SU-DHL-6 (cell line): ENCODE measurements around the gene NUP210.

Experiments
- H2AFZ ChIP-seq: fragments of 200-600 bp; sonication (generic); 2 replicates; pipeline ENCODE4 v1.6.1; 2014; ENCODE audit warnings: low read depth, mild to moderate bottlenecking, moderate library complexity, mixed read lengths, antibody characterized with exemption, low read length; ENCODE audit not compliant: severe bottlenecking
- H3F3A ChIP-seq: fragments of 200-600 bp; shearing (Covaris generic); 2 replicates; pipeline ENCODE4 v1.6.0; 2016; ENCODE audit warnings: antibody characterized with exemption, mild to moderate bottlenecking; ENCODE audit not compliant: insufficient read depth
- H3K27ac ChIP-seq: fragments of 200-600 bp; sonication (generic); 2 replicates; pipeline ENCODE4 v1.5.1; 2016; ENCODE audit warnings: low read depth, mild to moderate bottlenecking, low read length, moderate library complexity, mixed read lengths
- H3K27me3 ChIP-seq: fragments of 200-600 bp; sonication (generic), shearing (Covaris generic); 2 replicates; pipeline ENCODE4 v1.6.0; 2014; ENCODE audit warnings: mild to moderate bottlenecking, low read length
- H3K36me3 ChIP-seq: fragments of 200-600 bp; sonication (generic); 2 replicates; pipeline ENCODE4 v1.6.1; 2014; ENCODE audit warnings: mild to moderate bottlenecking, low read length, mixed read lengths
- H3K4me2 ChIP-seq: fragments of 300-600, 200-600 bp; shearing (Covaris generic), sonication (generic); 2 replicates; pipeline ENCODE4 v1.6.0; 2014; ENCODE audit warnings: low read length, low read depth, mild to moderate bottlenecking; ENCODE audit not compliant: poor library complexity, severe bottlenecking
- H3K4me3 ChIP-seq: fragments of 200-600 bp; sonication (generic); 2 replicates; pipeline ENCODE4 v1.5.1; 2014; ENCODE audit warnings: antibody characterized with exemption, low read length, mild to moderate bottlenecking, mixed read lengths; ENCODE audit not compliant: insufficient read depth, poor library complexity, severe bottlenecking
- H3K79me2 ChIP-seq: fragments of 200-600 bp; sonication (generic); 2 replicates; pipeline ENCODE4 v1.6.1; 2014; ENCODE audit warnings: mild to moderate bottlenecking, low read length, moderate library complexity; ENCODE audit not compliant: insufficient read depth
- H3K9ac ChIP-seq: fragments of 200-600 bp; sonication (generic); 2 replicates; pipeline ENCODE4 v1.7.0; 2014; ENCODE audit warnings: mild to moderate bottlenecking, low read length
- H3K9me2 ChIP-seq: fragments of 200-600 bp; sonication (generic); replicated peaks from 2 replicates; pipeline ENCODE4 v1.6.1; 2014; ENCODE audit warnings: low read length; ENCODE audit not compliant: insufficient read depth
- H3K9me3 ChIP-seq: fragments of 200-600 bp; sonication (generic); 2 replicates; pipeline ENCODE4 v1.6.1; 2014; ENCODE audit warnings: low read length, mixed read lengths; ENCODE audit not compliant: insufficient read depth
- H4K20me1 ChIP-seq: fragments of 200-600 bp; sonication (generic); 2 replicates; pipeline ENCODE4 v1.6.1; 2014; ENCODE audit warnings: low read depth, mild to moderate bottlenecking, antibody characterized with exemption, low read length, moderate library complexity, mixed read lengths
- EZH2phosphoT487 ChIP-seq: fragments of 200-600 bp; sonication (generic), shearing (Covaris generic); conservative IDR thresholded peaks from 2 replicates; pipeline ENCODE4 v1.6.1; 2018; ENCODE audit warnings: mild to moderate bottlenecking, antibody characterized with exemption, low read length, moderate library complexity, mixed read lengths
- TF ChIP-seq, protein P1 (sequence below): fragments of 200-600 bp; sonication (generic); IDR thresholded peaks from one replicate; pipeline ENCODE4 v1.5.1; 2017; ENCODE audit warnings: antibody characterized with exemption, mild to moderate bottlenecking, low read length, moderate library complexity; ENCODE audit not compliant: insufficient read depth, poor library complexity, severe bottlenecking

The NUP210 gene

DNA sequence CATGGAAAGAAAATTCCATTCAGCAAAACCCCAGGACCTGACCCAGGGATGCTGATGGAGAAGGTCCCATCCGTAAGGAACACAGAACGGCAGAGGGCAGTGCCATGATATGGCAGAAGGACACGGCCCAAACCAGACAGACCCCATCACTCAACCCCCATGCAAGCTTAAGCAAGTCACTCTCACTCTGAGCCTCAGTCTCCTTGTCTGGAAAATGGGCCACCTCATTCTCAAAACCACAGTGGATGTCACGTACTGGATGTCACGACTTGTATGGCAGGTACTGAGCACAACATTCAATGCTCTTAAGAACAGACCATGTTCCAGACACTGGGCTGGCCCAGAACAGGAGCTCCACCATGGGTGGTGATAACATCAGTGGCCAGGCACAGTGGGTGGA is 90.4 kb downstream of the NUP210 start:
- H4K20me1 ChIP-seq, result no peaks in the 10 kb centered on the region
- H3K36me3 ChIP-seq, result peaks cover 25% of the 10 kb centered on the region
- peaks cover 6% of the 10 kb centered on the region; the same call in 1 of the 2 replicates for H3K79me2 ChIP-seq

DNA sequence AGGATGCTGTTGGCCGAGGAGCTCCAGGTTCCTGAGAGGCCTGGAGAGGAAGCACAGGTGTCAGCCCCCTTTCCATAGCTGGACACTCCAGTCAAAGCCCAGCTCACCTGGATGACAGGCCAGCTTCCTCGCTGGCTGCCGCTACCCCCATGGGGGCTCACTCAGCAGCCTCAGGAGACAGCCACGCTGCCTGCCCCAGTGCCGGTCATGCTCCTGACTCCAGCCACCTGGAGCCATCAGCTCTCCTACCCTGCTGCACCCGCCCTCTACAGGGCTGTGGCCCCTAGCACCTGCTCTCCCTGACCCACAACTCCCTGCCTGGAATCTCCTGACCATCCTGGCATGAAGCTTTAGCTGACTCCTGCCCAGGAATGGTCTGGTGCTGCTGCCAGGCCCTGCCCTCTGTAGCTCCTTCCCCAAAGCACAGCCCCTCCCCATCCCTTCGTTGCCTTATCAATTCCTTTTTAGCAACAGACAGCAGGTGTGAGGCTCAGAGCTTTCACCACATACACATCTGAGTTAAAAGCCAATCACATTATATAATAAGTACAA is 94.2 kb downstream of the NUP210 start:
- Histone ChIP-seq H3F3A (peaks cover 4% of the 10 kb centered on the region; the same call in 1 of the 2 replicates), H2AFZ (no peak overlapping the region), H3K27me3 (no peaks in the 10 kb centered on the region), H3K36me3 (peaks cover 16% of the 10 kb centered on the region; the same call in 1 of the 2 replicates), H3K79me2 (0 out of 2 replicates have a peak, but pooled peaks cover 3% of the 10 kb centered on the region), H3K9me2 (no peaks in the 10 kb centered on the region), H4K20me1 (no peaks in the 10 kb centered on the region), H3K4me3 (no peak overlapping the region), H3K4me2 (peak overlapping the region; percentile 35), H3K9ac (peak overlapping the region; percentile 27; the same call in 1 of the 2 replicates), H3K27ac (peak overlapping the region; percentile 79), H3K9me3 (no peaks in the 10 kb centered on the region)
- TF ChIP-seq EZH2phosphoT487, result no peak
- TF ChIP-seq, protein P1, sequence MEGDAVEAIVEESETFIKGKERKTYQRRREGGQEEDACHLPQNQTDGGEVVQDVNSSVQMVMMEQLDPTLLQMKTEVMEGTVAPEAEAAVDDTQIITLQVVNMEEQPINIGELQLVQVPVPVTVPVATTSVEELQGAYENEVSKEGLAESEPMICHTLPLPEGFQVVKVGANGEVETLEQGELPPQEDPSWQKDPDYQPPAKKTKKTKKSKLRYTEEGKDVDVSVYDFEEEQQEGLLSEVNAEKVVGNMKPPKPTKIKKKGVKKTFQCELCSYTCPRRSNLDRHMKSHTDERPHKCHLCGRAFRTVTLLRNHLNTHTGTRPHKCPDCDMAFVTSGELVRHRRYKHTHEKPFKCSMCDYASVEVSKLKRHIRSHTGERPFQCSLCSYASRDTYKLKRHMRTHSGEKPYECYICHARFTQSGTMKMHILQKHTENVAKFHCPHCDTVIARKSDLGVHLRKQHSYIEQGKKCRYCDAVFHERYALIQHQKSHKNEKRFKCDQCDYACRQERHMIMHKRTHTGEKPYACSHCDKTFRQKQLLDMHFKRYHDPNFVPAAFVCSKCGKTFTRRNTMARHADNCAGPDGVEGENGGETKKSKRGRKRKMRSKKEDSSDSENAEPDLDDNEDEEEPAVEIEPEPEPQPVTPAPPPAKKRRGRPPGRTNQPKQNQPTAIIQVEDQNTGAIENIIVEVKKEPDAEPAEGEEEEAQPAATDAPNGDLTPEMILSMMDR, result no peak

More for the DNA sequence above, 90.4 kb downstream of the NUP210 start:
- no peak overlapping the region for H3K4me2 ChIP-seq
- H3K27ac ChIP-seq, result no peak overlapping the region
- H3K4me3 ChIP-seq, result no peak overlapping the region
- peaks cover 36% of the 10 kb centered on the region for H3F3A ChIP-seq
- no peaks in the 10 kb centered on the region for H3K27me3 ChIP-seq
- no peaks in the 10 kb centered on the region for H3K9me3 ChIP-seq
- H3K9me2 ChIP-seq, result no peaks in the 10 kb centered on the region
- no peak overlapping the region for H2AFZ ChIP-seq
- TF ChIP-seq, protein P1, result no peak
- TF ChIP-seq EZH2phosphoT487, result no peak
- H3K9ac ChIP-seq, result no peak overlapping the region

DNA sequence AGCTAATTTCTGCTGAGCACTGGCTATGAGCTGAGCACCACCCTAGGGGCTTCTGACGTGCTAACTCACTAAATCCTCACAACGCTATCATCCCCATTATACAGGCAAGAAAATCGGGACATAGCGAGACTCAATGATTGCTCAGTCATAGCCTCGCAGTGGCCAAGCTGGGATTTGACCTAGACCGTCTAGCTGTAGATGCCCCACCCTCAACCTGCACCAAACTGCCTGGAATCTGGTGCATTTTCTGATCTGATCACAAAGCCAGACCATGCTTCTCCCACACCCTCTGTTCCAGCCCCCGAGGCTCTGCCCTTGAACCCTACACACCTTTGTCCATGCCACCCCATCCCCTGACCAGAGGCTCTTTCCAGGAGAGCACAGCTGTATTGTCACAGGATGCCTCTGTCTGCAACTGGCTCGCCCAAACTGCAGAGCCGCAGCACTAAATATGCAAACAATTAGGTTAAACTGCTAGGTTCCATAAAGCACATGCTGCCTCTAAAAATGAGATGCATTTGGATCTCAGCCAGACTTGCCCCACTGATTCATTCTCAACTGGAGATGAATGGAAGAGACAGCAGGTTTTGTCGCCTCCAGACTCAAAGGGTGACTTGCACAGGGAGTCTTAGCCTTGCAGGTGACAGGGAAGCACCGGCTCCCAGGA is 95.2 kb downstream of the NUP210 start:
- no peaks in the 10 kb centered on the region for H3K9me3 ChIP-seq
- peaks cover 4% of the 10 kb centered on the region; the same call in 1 of the 2 replicates for H3F3A ChIP-seq
- 0 out of 2 replicates have a peak, but pooled peaks cover 3% of the 10 kb centered on the region for H3K79me2 ChIP-seq
- no peak overlapping the region for H2AFZ ChIP-seq
- no peaks in the 10 kb centered on the region for H3K9me2 ChIP-seq
- H4K20me1 ChIP-seq, result no peaks in the 10 kb centered on the region
- H3K4me3 ChIP-seq, result no peak overlapping the region
- TF ChIP-seq, protein P1, result no peak
- no peak for TF ChIP-seq EZH2phosphoT487
- peaks cover 6% of the 10 kb centered on the region; the same call in 1 of the 2 replicates for H3K36me3 ChIP-seq
- peak overlapping the region; percentile 35 for H3K4me2 ChIP-seq
- H3K9ac ChIP-seq, result peak overlapping the region; percentile 27; the same call in 1 of the 2 replicates
- H3K27ac ChIP-seq, result peak overlapping the region; percentile 79
- H3K27me3 ChIP-seq, result no peaks in the 10 kb centered on the region
